GM18907 (cell line): ENCODE measurements around the gene TMEM50A.
"Not testable (repeated sequence)": the region's sequence is repeated elsewhere in the genome, so short reads cannot be mapped to it uniquely, and the experiment has no call there.

Experiments
- ATAC-seq: cut with Tn5 transposase; IDR thresholded peaks from one replicate; pipeline ENCODE4 v1.9.1; 2021; ENCODE audit warnings: mild to moderate bottlenecking, moderate library complexity; ENCODE audit not compliant: unreplicated experiment

The TMEM50A gene

DNA sequence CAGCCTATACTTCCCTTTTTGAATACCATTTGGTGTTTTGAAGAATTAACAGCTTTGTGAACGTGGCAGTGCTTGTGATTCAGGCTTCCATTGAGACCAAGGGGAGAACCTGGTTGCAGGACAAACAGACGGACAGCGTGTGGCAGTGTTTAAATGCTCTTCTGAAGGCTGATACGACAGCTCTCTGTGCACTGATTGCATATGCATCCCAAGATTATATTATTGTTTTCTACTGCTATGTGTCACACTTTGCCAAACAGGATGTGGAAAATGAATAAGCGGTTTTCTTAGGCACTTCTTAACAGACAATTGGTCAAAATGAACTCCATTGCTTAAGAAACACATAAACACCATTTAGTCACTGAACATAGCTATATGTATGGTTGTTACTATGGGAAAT lies 8.2 kb upstream of the TMEM50A start:
- not testable (repeated sequence) for ATAC-seq

DNA sequence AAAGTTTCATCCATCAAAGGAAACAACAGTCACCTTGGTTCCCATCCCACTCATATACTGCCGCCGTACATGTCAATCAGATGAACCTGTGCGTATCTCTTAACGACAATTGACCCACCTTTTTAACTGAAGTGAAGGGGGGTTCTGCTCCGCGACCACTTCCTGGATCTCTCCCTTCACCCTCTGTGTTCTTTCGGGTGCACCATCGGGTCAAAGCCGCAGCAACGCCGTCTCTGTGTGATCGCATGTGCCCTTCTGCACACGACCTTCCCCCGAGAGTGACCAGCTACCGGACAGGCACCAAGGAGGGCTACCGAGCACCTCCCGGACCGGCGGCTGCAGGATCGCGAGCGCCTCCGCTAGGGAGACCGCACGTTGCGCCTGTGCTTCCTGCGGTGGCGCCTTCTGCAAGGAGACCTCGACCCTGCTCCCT lies 1.2 kb upstream of the TMEM50A start:
- peak; percentile 27 for ATAC-seq

DNA sequence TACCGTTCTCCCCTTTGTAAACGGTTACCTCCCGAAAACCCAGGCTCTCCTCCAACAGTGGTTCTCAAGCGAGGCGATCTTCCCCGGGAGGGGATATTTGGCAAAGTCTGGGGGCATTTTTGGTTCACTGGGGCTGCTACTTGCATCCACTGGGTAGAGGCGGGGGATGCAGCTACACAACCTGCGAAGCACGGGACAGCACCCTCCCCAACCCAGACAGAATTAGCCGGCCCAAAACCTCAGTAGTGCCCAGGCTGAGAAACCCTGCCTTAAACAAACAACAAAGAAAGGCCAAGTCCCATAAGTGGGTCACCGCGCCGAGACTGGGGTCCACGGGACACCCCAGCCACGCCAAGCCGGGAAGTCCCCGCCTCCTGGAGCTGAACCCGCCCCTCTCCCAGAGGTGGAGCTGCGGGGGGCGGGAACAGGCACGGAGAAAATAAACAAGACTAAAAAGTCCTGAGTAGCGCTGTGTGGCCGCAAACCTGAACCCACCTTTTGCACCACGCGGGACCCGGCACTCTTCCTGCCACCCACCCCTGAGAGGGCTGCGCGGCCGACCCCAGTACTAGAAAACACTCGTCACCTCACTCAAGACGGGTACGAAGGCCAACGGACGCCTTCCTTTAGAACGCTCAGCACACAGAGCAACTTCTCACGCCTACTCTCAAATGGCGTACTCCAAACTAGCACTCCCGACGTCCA lies 499 bp upstream of the TMEM50A start:
- ATAC-seq = peak; percentile 43

DNA sequence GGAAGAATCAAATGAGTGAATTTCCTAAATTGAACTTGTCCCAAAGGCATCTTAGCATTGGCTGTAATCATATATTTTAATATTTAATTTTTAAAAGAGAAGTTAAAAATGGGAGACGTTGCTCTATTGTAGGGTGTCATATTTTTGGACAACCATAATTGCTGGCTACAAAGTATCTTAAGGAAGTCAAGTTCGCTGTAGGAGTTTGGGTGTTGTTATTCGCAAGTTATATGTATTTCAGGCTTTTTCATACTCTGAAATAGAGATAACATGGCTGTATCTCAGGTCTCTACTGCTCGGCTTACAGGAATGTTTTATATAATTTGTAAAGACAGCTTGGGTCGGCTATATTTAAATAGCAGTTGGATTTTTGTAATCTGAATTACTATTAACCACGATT lies 852 bp downstream of the TMEM50A start:
- no peak for ATAC-seq

DNA sequence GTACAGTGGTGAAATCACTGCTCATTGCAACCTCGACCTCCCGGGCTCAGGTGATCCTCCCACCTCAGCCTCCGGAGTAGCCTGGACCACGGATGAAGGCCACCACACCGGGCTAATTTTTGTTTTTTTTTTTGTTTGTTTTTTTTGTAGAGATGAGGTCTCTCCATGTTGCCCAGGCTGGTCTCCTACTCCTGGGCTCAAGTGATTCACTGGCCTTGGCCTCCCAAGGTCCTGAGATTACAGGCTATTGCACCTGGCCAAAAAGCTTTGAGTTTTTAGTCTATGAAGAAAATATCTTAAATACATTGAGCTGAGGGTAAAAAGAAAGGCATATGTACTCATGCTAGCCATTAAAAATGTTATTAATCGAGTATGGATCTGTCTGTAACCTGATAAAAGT lies 3.6 kb downstream of the TMEM50A start:
- ATAC-seq = no peak

DNA sequence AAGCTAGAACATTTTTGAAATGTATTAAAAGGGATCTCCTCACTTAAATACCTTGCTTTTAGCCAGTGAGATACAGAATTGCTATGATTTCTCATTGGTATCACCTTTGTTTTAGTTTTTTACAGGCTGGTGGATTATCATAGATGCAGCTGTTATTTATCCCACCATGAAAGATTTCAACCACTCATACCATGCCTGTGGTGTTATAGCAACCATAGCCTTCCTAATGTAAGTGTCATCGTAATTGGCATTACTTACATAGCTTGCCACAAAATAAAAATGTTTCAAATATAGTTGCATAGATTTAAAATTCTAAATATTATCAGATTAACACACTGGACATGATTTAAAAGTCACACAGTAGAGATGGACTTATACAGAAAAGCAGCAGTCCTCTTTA lies 4.7 kb downstream of the TMEM50A start:
- no peak for ATAC-seq

DNA sequence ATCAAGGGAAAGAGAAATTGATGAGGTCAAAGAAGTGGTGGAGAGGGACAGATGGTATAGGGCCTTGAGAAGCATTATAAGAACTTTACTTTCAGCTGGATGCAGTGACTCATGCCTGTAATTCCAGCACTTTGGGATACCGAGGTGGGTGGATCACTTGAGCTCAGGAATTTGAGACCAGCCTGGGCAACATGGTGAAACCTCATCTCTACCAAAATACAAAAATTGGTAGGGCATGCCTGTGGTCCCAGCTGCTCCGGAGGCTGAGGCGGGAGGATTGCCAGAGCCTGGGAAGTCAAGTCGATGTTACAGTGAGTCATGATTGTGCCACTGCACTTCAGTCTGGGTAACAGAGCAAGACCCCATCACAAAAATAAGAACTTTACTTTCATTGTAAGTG lies 5.7 kb downstream of the TMEM50A start:
- ATAC-seq = no peak

DNA sequence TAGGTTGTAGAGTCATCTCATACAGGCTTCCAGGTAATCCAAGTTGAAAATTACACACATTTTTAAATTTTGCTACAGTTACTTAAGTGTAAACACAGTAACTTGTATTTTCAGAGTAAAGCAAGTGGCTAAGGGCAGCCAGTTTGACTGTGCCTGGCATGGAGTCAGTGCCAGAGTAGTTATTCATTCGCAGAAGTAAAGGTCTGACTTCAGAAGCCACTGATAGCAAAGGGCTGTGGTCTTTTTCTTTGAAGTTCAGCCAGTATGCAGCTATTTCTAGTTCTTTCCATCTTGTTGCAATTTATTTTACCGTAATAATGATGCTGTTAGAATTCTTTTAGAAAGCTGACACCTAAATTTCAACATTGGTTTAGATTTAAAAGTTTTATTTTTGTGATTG lies 9.4 kb downstream of the TMEM50A start:
- ATAC-seq = no peak

DNA sequence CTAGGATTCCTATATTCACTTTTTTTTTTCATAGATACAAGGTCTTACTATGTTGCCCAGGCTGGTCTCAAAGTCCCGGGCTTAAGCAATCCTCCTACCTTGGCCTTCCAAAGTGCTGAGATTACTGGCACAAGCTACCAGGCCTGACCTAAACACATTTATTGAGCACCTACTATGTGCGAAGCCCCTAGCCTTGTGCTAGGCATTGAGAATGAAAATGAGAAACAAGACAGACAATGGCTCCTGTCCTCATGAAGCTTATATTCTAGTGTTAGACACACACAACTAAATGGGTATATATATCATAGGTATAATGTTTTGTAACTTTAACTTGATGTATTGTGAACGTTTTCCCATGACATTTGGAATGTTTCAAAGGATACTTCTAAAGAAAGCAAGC lies 11.5 kb downstream of the TMEM50A start:
- ATAC-seq = no peak

DNA sequence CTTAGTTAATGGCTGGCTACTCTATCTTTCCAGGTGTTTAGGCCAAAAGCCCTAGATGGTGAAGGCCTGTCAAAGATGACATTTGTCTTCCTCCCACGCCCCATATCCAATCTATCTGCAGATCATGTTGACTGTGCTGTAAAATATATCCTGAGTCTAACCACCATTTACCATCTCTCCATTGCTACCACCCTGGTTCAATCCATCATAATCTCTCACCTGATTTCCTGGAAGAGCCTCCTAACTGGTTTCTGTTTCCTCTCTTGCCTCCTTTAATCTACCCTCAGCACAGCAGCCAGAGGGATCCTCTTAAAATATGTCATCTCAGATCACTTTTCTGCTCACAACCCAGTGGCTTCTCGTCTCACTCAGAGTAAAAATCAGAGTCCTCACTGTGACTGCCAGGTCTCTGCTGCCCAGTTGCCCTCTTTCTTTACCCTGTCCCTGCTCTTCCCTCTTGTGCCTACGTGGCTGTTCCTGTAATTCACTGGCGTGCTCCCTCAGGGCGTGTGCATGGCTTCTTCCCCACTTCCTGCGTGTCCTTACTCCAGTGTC lies 17.8 kb downstream of the TMEM50A start:
- ATAC-seq = no peak

DNA sequence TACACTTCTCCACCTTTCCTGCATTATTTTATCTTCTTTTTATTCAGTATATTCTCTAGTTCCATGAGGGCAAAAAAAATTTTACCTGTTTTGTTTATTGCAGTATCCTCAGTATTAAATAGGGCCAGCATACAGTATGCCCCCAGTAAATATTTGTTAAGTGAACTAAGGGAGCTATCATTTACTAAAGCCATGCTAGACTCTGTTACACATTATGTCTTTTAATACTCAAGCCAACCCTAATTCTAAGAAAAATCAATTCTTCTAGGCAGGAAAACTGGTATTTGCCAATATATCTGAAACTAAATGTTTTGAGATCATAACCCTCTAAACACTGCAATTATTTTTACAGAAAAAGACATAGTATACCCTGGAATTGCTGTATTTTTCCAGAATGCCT lies 18.3 kb downstream of the TMEM50A start:
- ATAC-seq = no peak

DNA sequence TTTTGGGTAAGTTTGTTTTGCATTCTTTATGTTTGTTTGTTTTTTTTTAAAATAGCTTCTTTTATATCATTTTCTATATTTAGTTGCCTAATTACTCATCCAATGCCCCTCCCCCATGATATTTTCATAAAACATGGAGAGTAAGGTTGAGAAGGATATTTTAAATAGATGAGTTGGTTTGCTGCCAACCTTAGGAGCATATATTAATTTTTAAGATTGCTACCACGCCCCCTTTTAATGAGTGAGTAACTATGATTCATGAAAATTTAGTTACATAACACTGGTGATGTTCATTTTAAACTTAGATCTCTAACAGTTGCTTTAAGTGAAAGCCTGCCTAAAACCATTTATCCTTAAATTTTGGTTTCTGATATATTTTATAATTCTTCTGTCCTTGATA lies 18.7 kb downstream of the TMEM50A start:
- no peak for ATAC-seq

DNA sequence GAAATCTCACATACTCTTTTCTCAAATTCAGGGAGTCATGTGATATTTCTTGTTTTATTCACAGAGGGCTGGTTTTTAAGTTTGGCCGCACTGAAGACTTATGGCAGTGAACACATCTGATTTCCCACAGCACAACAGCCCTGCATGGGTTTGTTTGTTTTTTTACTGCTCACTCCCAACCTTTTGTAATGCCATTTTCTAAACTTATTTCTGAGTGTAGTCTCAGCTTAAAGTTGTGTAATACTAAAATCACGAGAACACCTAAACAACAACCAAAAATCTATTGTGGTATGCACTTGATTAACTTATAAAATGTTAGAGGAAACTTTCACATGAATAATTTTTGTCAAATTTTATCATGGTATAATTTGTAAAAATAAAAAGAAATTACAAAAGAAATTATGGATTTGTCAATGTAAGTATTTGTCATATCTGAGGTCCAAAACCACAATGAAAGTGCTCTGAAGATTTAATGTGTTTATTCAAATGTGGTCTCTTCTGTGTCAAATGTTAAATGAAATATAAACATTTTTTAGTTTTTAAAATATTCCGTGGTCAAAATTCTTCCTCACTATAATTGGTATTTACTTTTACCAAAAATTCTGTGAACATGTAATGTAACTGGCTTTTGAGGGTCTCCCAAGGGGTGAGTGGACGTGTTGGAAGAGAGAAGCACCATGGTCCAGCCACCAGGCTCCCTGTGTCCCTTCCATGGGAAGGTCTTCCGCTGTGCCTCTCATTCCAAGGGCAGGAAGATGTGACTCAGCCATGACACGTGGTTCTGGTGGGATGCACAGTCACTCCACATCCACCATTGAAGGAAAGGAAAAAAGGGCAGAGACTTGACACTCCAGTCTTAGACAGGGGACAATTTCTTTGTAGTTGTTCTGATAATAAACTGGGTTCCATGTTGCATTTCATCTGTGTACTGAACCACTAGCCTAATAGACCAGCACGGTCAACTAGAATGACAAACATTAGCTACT lies 22.8 kb downstream of the TMEM50A start:
- ATAC-seq = no peak

DNA sequence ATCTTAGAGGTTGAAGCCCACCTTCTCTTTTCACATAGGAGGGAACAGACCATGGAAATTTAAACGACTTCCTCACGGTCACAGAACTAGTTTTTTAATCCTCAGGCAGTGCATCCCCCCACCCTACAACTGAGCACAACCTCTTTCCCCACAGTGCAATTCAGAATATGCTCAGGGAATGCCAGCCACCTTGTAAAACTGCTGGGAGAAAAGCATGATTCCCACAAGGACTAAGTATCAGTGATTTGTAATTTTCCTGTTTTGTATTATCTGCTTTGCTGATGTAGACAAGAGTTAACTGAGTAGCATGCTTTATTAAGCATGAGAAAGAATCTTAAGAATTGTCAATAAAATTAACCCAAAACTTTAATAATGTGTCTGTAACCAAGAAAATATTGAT lies 23.8 kb downstream of the TMEM50A start:
- ATAC-seq = no peak

DNA sequence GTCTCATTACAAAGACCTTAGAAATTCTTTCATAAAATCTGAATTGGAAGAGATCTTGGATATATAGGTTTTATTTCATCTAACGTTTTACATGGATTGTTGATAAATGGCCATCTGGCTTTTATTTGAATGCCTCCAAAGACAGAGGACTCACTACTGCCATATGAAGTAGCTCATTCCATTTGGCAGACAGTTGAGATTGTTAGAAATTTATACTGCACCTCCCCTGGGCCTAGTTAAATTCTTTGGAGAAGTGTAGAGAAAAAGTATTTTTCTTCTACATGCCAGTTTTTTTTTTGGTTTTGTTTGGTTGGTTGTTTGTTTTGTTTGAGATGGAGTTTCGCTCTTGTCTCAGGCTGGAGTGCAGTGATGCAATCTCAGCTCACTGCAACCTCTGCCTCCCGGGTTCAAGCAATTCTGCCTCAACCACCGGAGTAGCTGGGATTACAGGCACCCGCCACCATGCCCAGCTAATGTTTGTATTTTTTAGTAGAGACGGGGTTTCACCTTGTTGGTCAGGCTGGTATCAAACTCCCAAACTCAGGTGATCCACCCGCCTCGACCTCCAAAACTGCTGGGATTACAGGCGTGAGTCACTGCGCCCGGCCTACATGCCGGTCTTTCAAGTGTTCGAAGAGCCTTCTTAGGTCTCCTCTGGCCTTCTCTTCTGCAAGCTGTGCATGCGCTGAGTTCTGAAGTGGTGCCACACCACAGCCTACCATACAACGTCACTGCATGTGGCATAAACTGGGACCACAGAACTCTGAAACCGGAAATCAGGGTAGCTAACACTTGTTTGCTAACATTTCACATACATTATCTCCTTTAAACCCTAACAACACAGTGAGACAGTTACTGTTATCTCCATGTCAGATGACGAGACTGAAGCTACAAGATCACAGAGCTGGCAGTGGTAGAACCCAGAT lies 24.8 kb downstream of the TMEM50A start:
- not testable (repeated sequence) for ATAC-seq

DNA sequence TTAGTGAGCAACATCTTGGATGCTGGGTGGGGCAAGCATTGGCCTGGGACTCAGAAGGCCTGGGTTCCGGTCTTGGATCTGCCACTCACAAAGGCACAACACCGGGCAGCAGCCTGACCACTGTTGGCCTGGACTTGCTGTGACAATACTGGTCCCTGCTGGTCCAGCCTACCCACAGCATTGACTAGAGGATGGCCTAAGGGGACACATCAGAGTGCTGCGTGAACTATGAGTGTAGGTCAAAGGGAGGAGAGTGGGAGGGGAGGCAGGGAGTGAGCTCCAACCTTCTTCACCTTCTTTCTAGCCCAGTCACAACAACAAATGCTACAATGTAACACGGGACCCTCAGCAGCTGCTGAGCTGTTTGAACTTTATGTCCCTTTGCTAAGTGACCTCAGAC lies 31.1 kb downstream of the TMEM50A start:
- ATAC-seq = no peak

DNA sequence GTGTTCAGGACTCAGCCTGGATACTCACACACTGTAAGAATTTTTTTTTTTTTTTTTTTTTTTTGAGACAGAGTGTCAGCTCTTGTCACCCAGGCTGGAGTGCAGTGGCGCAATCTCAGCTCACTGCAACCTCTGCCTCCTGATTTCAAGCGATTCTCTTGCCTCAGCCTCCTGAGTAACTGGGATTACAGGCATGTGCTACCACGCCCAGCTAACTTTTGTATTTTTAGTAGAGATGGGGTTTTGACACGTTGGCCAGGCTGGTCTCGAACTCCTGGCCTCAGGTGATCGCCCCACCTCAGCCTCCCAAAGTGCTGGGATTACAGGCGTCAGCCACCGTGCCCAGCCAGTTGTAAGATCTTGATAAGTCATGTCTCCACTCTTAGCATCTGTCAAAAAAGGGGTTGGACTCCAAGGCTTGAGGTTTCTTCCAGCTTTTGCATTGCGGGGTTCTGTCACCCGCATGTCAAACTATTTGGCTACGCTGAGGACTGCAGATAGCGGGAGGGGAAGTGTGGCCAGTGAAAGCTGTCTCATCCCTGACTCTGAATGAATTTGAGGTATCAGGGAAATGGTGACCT lies 31.6 kb downstream of the TMEM50A start:
- not testable (repeated sequence) for ATAC-seq

DNA sequence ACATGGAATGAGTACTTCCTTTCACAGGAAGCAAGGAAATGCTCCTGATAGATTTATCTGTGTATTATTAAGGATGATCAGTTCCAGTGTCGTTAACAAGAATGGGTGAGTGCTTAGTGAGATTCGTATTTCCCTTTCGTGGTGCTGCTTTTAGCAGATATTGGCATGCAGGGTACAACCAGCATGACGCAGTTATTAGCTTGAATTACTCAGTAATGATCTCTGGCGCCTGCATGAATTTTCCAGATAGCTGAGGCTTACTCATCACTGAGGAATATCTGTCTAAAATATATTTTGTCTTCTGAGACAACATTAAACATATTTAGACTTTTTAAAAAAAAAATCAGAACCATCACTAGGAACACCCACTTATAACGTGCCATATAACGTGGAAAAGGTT lies 33.6 kb downstream of the TMEM50A start:
- not testable (repeated sequence) for ATAC-seq

DNA sequence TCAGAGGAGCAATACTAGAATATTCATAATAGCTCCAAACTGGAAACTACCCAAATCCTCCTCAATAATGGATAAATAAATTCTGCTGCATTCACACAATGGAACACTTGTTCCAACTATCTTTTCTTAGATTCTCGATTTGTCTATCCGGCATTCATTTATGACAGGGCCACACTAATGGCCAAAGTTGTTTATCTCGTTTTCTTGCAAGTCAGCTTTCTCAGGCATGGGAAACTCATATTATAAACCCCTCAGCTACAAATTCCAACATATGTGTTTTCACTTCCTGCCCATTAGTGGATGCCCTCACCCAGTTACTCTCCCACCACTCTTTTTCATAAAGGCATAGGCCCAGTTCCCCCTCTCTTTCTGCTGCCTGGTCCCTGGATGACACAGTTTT lies 40.2 kb downstream of the TMEM50A start:
- ATAC-seq = not testable (repeated sequence)

DNA sequence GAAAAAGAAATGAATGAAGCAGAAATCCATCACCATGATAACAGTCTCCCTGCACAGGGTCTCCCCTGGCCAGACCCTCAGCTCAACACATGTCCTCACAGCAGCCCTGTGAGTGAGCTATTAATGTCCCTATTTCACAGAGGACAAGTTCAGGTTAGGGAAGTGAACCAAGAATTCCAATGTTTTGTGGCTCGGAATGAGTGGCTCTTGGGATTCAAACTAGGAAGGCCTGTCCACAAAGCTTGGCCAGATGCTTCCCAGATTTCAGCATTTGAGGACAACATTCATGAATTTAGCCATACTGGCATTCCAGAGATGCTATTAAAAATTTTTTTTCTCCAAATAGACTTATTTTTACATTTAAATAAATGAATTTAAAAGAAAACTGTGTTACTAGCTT lies 44.4 kb downstream of the TMEM50A start:
- ATAC-seq = not testable (repeated sequence)
